Neural crest cell (in vitro differentiated cells): ENCODE measurements around the gene SDK1. TPM values are rescaled to one million over a fixed set of nuclear protein-coding genes. Genes with fewer than 3 reads are reported as not detected.

ENCODE experiments used
- DNase-seq: peaks from one replicate; pipeline ENCODE4 v3.0.0; 2021; ENCODE audit warnings: low read depth, mixed read lengths, low spot score
- H3K27ac Mint-ChIP-seq: one replicate; pipeline ENCODE4 v1.8.0; 2021; ENCODE audit warnings: mild to moderate bottlenecking, mixed read lengths; ENCODE audit not compliant: unreplicated experiment
- H3K27me3 Mint-ChIP-seq: 2 replicates; pipeline ENCODE4 v1.8.0; 2021; ENCODE audit warnings: low read depth, mild to moderate bottlenecking, mixed read lengths
- H3K36me3 Mint-ChIP-seq: 2 replicates; pipeline ENCODE4 v1.8.0; 2021; ENCODE audit warnings: low read depth, mild to moderate bottlenecking, mixed read lengths
- H3K4me1 Mint-ChIP-seq: 2 replicates; pipeline ENCODE4 v1.8.0; 2021; ENCODE audit warnings: mixed read lengths
- H3K4me3 Mint-ChIP-seq: one replicate; pipeline ENCODE4 v1.8.0; 2021; ENCODE audit warnings: mild to moderate bottlenecking, mixed read lengths
- H3K9me3 Mint-ChIP-seq: 2 replicates; pipeline ENCODE4 v1.8.0; 2021; ENCODE audit warnings: mixed read lengths
- CTCF ChIP-seq: fragments of 200-600 bp; sonication (generic); conservative IDR thresholded peaks from 2 replicates; pipeline ENCODE4 v1.5.0; 2021; ENCODE audit warnings: antibody characterized with exemption, mild to moderate bottlenecking
- total RNA-seq: library from RNA; stranded (reverse); gene quantifications from 2 replicates; pipeline ENCODE4 v1.2.1, GENCODE V29; 2021

The SDK1 gene
- total RNA-seq, 1 donor from 2014 or later, result 11.6 TPM

DNA sequence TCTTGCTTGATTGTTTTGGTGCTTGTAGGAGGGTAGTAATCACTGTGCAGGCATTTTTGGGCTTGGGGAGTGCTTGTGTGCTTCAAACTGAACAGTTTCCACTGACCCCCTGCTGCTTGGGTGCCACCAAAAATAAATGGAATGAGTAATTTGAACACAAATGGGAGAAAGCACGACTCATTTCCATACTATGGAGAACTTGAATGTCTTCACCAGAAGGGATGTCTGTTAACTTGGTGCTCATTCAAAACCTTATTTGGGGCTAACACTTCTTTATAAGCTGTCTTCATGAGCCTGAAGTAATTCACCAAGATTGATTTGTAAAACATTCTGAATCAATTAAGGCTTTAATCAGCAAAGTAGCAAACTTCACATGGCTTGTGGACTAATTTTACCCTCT is 560.3 kb downstream of the SDK1 start:
- H3K27ac Mint-ChIP-seq, result no peak overlapping the region
- TF ChIP-seq CTCF, result no peak
- H3K36me3 Mint-ChIP-seq, result peaks cover 7% of the 10 kb centered on the region
- no peak for DNase-seq
- peaks cover 5% of the 10 kb centered on the region for H3K9me3 Mint-ChIP-seq
- H3K4me1 Mint-ChIP-seq, result peaks cover 22% of the 10 kb centered on the region
- H3K27me3 Mint-ChIP-seq, result no peaks in the 10 kb centered on the region
- H3K4me3 Mint-ChIP-seq, result no peak overlapping the region

GRCh38 chr7:3861941-3862340 is 560.9 kb downstream of the SDK1 start:
- Mint-ChIP-seq H3K4me1 (peaks cover 22% of the 10 kb centered on the region), H3K36me3 (peaks cover 6% of the 10 kb centered on the region), H3K27ac (no peak overlapping the region), H3K4me3 (no peak overlapping the region), H3K9me3 (peaks cover 5% of the 10 kb centered on the region), H3K27me3 (no peaks in the 10 kb centered on the region)
- TF ChIP-seq CTCF, result no peak
- no peak for DNase-seq

DNA sequence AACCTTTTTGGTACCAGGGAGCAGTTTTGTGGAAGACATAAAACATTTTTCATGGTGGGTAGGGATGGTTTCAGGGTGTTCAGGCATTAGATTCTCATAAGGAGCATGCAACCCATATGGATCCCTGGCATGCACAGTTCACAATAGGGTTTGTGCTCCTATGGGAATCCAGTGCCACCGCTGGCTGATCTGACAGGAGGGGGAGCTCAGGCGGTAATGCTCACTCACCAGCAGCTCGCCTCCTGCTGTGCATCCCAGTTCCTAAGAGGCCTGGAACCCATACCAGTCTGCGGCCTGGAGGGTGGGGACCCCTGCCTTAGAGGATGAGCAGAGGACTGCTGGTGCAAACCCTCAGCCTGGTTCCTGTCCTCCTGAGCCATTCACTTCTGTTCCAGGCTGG is 561.7 kb downstream of the SDK1 start:
- H3K27ac Mint-ChIP-seq, result peak overlapping the region; percentile 3
- H3K27me3 Mint-ChIP-seq, result no peaks in the 10 kb centered on the region
- TF ChIP-seq CTCF, result no peak
- no peak for DNase-seq
- no peak overlapping the region for H3K4me3 Mint-ChIP-seq
- peaks cover 5% of the 10 kb centered on the region for H3K36me3 Mint-ChIP-seq
- H3K4me1 Mint-ChIP-seq, result peaks cover 22% of the 10 kb centered on the region
- peaks cover 5% of the 10 kb centered on the region for H3K9me3 Mint-ChIP-seq

GRCh38 chr7:3866277-3866676 is 565.2 kb downstream of the SDK1 start:
- DNase-seq, result no peak
- Mint-ChIP-seq H3K4me1 (peaks cover 17% of the 10 kb centered on the region), H3K27me3 (no peaks in the 10 kb centered on the region), H3K36me3 (peaks cover 5% of the 10 kb centered on the region), H3K27ac (no peak overlapping the region), H3K4me3 (no peak overlapping the region), H3K9me3 (peaks cover 6% of the 10 kb centered on the region)
- TF ChIP-seq CTCF, result no peak

GRCh38 chr7:3867863-3868262 is 566.8 kb downstream of the SDK1 start:
- no peak for TF ChIP-seq CTCF
- no peak overlapping the region for H3K27ac Mint-ChIP-seq
- no peak for DNase-seq
- peaks cover 4% of the 10 kb centered on the region for H3K4me1 Mint-ChIP-seq
- H3K36me3 Mint-ChIP-seq, result peaks cover 8% of the 10 kb centered on the region
- no peaks in the 10 kb centered on the region for H3K27me3 Mint-ChIP-seq
- peaks cover 10% of the 10 kb centered on the region for H3K9me3 Mint-ChIP-seq
- H3K4me3 Mint-ChIP-seq, result no peak overlapping the region
